ENCODE measurements around the gene GOLGA1.

Gene GOLGA1

GRCh38 chr9:124868511-124869465, 72.1 kb downstream of the GOLGA1 start:
- DNase-seq = peak; percentile 47 to 95 (median 88)
- intact Hi-C loops (cut with DNase I) = loop anchor here (5.0 kb wide), 1 partner anchor 74 kb away; the partner anchor contains the start of gene GOLGA1

- DNase-seq = no peak
- intact Hi-C loops (cut with DNase I) = no loop called here
Observed at GRCh38 chr9:124863371-124863871, 77.5 kb downstream of the GOLGA1 start.

GRCh38 chr9:124861342-124862229, 79.3 kb downstream of the GOLGA1 start, which contains the start of the genes ARPC5L and RPL35:
ARPC5L (plus strand) TSS chr9:124862130; CDS start chr9:124869291, 7,161 bp downstream.
RPL35 (minus strand) TSS chr9:124861957; CDS start chr9:124861912, 45 bp downstream.
- DNase-seq = peak; percentile 90 to 99 (median 97)
- intact Hi-C loops (cut with DNase I) = no loop called here

DNA sequence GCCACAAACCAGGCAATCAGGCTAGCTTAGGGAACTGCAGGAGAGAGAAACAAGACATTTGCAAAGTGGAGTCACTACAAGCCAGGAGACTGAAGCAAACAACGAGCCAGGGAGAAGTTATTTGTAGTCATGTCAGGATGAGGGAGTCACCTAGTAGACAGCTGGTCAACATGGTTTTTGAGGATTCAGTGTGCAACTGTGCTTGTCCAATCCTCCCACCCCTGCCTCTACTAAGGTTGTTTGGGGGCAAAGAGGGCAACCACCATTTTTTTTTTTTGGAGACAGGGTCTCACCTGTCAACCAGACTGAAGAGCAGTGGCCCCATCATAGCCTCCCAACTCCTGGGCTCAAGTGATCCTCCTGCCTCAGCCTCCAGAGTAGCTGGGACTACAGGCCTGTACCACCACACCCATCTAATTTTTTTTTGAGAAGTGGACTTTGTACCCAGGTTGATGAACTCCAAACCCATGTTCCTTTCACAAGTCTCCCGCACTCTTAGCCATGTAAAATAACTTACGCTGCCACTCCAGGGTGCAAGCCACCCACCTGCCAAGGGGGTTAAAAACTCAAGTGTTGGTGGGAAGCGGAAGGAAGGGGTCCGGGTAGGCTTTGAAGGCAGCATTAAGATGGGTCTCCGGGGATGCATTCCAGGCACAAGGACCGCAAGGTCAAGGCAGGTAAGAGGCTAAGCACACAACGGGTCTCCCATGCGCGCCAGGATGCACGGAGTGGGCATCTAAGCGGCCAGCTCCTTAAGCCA, 80.1 kb downstream of the GOLGA1 start:
- intact Hi-C loops (cut with DNase I) = no loop called here
- no peak for DNase-seq

- intact Hi-C loops (cut with DNase I) = no loop called here
- DNase-seq = no peak
Observed at GRCh38 chr9:124859803-124860581, 80.9 kb downstream of the GOLGA1 start.

DNA sequence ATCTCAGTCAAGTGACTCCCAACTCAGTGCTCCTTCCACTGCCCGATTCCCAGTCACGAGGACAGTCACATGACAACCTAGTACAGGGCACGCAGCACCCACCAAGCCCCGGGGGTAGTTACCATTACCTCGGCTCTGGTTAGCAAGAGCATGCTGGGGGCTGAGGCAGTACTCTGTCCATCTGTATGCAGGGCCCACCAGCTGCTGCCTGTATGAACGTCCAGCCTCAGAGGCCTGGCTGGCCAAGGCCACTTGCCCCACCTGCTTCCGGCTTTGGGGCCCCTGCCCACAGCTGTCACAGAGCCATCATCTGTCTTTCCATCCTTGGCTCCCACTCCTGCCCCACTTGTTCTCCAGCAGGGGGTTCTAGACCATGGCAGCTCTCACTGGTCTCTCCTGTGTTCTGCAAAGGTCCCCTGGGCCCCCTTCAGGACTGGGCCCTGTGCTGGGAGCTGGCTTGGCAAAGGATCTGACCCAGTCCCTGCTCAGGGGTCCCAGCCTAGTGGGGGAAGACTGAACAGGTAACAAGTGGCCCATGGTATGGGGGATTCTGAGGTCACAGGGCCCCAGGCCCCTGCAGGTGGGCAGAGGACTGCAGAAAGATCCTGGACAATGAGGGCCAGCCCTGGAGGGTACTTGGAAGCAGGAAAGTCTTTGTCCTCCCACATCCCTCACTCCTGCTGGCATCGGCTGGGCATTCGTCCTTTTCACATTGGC, 82.4 kb downstream of the GOLGA1 start:
- DNase-seq = no peak
- intact Hi-C loops (cut with DNase I) = no loop called here

- DNase-seq = peak in 1 of 42 donors; percentile 35
- intact Hi-C loops (cut with DNase I) = no loop called here
Observed at GRCh38 chr9:124857533-124858162, 83.2 kb downstream of the GOLGA1 start.

DNA sequence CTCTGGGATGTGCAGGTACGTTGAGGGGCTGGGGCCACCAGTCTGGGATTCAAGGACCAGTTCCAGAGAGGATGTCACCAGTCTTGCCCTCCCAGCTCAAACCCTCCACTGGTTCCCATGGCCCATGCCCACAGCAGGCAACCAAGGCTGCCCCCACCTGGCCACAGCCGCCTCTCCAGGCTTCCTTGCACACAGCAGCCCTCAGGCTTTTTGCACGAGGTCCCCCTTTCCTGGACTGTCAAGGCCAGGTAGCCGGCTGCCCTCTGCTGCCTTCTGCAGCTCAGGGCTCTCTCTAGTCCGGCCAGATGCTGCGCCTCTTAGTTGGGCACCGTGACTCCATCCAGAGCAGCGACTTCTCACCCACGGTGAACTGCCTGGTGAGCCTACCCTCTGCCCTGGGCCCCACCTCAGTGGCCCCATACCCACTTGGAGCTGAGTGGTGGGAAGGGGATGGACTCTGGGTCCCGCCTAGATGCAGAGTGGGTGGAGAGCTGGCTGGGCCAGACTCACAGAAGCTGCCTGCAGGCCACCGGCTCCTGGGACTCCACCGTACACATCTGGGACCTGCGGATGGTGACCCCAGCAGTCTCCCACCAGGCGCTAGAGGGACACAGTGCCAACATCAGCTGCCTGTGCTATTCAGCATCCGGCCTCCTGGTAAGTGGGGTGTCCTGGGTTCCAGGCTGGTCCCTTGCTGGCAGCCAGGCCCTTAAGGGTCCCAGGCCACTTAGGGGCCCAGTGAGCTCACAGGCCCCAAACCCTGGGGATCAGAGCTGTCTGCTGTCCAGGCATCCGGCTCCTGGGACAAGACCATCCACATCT, 84.7 kb downstream of the GOLGA1 start:
- peak in 4 of 42 donors; percentile 33 to 50 (median 39) for DNase-seq
- intact Hi-C loops (cut with DNase I) = no loop called here

DNA sequence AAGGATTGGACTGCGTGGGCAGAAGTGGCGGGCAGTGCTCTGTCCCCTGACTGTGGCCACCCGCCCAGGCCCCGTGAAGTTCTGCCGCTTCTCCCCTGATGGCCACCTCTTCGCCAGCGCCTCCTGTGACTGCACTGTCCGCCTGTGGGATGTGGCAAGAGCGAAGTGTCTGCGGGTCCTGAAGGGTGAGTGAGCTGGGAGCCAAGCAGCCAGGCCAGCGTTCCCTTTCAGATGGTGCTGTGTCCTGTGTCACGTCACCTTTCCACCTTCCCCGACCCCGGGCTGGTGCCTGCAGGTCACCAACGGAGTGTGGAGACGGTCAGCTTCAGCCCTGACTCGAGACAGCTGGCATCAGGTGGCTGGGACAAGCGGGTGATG, 85.3 kb downstream of the GOLGA1 start:
- intact Hi-C loops (cut with DNase I) = no loop called here
- DNase-seq = no peak

- intact Hi-C loops (cut with DNase I) = no loop called here
- no peak for DNase-seq
Observed at GRCh38 chr9:124854822-124855221, 86.1 kb downstream of the GOLGA1 start.

GRCh38 chr9:124854161-124854560, 86.7 kb downstream of the GOLGA1 start:
- no peak for DNase-seq
- intact Hi-C loops (cut with DNase I) = no loop called here

- DNase-seq = no peak
- intact Hi-C loops (cut with DNase I) = loop anchor here (2.0 kb wide), 1 partner anchor 81 kb away; no protein-coding TSS in a partner anchor
Observed at GRCh38 chr9:124853605-124854143, 87.2 kb downstream of the GOLGA1 start.

GRCh38 chr9:124852829-124853531, 87.9 kb downstream of the GOLGA1 start, which contains the start of gene WDR38:
WDR38 (plus strand) TSS chr9:124853460; CDS start chr9:124853532, 72 bp downstream.
- intact Hi-C loops (cut with DNase I) = loop anchor here (2.0 kb wide), 1 partner anchor 80 kb away; no protein-coding TSS in a partner anchor

DNA sequence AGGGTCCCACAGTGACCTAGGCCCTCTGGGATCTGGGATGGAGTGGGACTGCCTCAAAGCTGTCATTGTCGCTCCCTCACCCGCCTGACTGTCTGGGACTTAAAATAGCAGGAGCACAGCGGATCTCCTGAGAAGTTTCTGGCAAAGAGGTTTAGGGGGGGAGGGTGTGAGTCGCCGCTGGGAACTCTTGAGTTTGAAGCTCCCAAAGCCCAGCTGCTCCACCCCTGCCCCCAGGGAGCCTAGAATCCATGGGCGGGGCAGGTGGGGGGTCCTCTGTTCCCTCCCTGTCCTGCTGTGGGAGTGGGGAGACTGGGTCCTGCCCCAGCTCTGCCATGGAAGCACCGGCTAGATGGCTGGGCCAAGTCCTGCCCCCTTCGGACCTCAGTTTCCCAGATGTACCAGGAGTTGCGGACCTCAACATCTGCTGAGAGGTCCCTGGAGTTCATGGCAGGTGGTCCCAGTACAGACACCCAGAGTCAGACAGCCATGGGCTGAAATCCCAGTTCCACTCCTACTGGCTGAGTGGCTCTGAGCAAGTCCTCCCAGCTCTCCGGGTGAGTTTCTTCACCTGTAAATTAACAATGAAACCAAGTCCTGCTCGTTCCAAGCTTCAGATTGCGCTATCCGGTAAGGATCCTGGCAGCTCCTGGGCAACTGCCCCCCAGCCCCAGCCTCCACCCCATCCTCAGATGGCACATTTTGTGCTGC, 88.6 kb downstream of the GOLGA1 start:
- intact Hi-C loops (cut with DNase I) = loop anchor here (2.0 kb wide), 1 partner anchor 79 kb away; no protein-coding TSS in a partner anchor
- no peak for DNase-seq

More at GRCh38 chr9:124852829-124853531, 87.9 kb downstream of the GOLGA1 start, which contains the start of gene WDR38:
- peak in 41 of 42 donors; percentile 37 to 88 (median 72) for DNase-seq

Measured in head of caudate nucleus (tissue), 42 donors.